Diencephalon (tissue), 1 donor: ENCODE data around the gene C2CD4C. TPM values are rescaled to one million over a fixed set of nuclear protein-coding genes. Genes with fewer than 3 reads are reported as not detected.

Experiments
- small RNA-seq: library from RNA; depleted of rRNA; stranded (forward); fragments of <200 nt; gene quantifications from one replicate; pipeline ENCODE3, GENCODE V24; 2014
- total RNA-seq: library from RNA; depleted of rRNA; stranded (reverse); fragments of >200 nt; gene quantifications from one replicate; pipeline ENCODE4 v1.2.3, GENCODE V29; 2014

Gene C2CD4C, protein sequence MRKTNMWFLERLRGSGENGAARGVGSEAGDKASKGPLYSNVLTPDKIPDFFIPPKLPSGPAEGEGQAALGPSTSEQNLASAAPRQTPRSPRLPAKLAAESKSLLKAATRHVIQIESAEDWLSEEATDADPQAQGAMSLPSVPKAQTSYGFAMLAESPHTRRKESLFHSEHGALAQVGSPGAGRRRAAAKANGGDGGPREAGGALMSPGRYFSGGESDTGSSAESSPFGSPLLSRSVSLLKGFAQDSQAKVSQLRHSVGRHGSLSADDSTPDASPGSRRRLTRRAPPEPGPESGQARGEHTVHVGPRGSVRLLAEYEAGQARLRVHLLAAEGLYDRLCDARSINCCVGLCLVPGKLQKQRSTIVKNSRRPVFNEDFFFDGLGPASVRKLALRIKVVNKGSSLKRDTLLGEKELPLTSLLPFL
- 28.8 TPM for total RNA-seq

DNA sequence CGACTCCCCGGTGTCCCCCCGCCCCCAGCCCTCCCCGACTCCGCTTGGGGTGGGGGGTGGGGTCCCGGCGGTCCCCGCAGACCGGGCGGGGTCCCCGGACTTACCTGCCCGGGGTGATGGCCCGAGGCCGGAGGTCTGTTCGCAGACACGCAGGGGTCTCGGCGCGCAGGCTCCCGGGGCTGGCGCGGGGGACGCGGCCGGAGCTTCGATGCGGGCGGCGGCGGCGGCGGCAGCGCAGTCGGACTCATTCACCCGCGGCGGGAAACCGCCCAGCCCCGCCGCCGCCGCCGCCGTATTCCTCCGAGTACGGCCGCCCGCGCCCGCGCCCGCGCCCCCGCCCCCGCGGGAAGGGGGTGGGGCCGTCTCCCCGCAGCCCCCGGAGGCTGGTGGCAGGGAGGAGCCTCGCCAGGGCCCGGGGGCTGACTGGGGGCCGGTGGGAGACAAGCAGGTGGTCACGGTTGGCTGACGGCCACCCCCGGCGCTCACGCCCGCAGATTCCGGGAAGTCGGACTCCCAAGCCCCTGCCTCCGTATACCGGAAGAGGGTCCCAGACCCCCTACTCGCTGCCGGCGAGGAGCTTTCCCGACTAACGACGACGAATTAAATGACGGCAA lies at the start of gene C2CD4C:
TSS of gene C2CD4C (minus strand) at position 246 of the 614 bp plus-strand sequence. CDS start 786 bp downstream, outside the sequence.

Small RNAs within 50 kb of the gene (small RNA-seq; reads per million reads assigned to genes)
- gene RNA5SP462 = not detected

Other genes with a start within 250 kb of the C2CD4C start
- 5.3 TPM for gene PLPP2, start 117.7 kb downstream of the C2CD4C start, total RNA-seq
- gene MIER2, start 64.4 kb downstream of the C2CD4C start, total RNA-seq = 6.2 TPM
- 21.0 TPM for gene SHC2, start 51.9 kb upstream of the C2CD4C start, total RNA-seq
- gene MADCAM1, start 87.3 kb upstream of the C2CD4C start, total RNA-seq = 2.8 TPM
- 24.7 TPM for gene TPGS1, start 98.3 kb upstream of the C2CD4C start, total RNA-seq
- 56.1 TPM for gene CDC34, start 122.6 kb upstream of the C2CD4C start, total RNA-seq
- not detected for gene GZMM, start 134.9 kb upstream of the C2CD4C start, total RNA-seq
- 151 TPM for gene BSG, start 163.4 kb upstream of the C2CD4C start, total RNA-seq
- gene HCN2, start 180.7 kb upstream of the C2CD4C start, total RNA-seq = 27.9 TPM
- 19.4 TPM for gene POLRMT, start 224.4 kb upstream of the C2CD4C start, total RNA-seq
- gene FGF22, start 230.7 kb upstream of the C2CD4C start, total RNA-seq = 0.69 TPM